ACC112 (cell line): ENCODE results near the gene MECR.
A peak's percentile ranks its signal among the peaks of the same experiment; 100 is the strongest.

Source experiments
- H2AFZ ChIP-seq: fragments of 200-600 bp; sonication (generic); one replicate; pipeline ENCODE4 v1.6.0; 2017; ENCODE audit warnings: antibody characterized with exemption, low read length; ENCODE audit not compliant: unreplicated experiment
- H3K27ac ChIP-seq: fragments of 200-600 bp; sonication (generic); 2 replicates; pipeline ENCODE4 v1.5.1; 2014; ENCODE audit warnings: low read depth, mild to moderate bottlenecking, antibody characterized with exemption, low read length, moderate library complexity
- H3K27me3 ChIP-seq: fragments of 200-600 bp; sonication (generic); 2 replicates; pipeline ENCODE4 v1.6.1; 2014; ENCODE audit warnings: mild to moderate bottlenecking, antibody characterized with exemption, low read length, moderate library complexity, mixed read lengths; ENCODE audit not compliant: insufficient read depth
- H3K36me3 ChIP-seq: fragments of 200-600 bp; sonication (generic); 2 replicates; pipeline ENCODE4 v1.6.1; 2016; ENCODE audit warnings: mild to moderate bottlenecking, antibody characterized with exemption, low read length, moderate library complexity, mixed read lengths; ENCODE audit not compliant: insufficient read depth
- H3K4me1 ChIP-seq: fragments of 200-600 bp; sonication (generic); one replicate; pipeline ENCODE4 v1.6.1; 2016; ENCODE audit warnings: low read length, mixed read lengths; ENCODE audit not compliant: insufficient read depth, unreplicated experiment, control insufficient read depth
- H3K4me3 ChIP-seq: fragments of 200-600 bp; sonication (generic); 2 replicates; pipeline ENCODE4 v1.5.1; 2014; ENCODE audit warnings: mild to moderate bottlenecking, low read depth, low read length
- H3K79me2 ChIP-seq: fragments of 200-600 bp; sonication (generic); one replicate; pipeline ENCODE4 v1.6.0; 2016; ENCODE audit warnings: low read length; ENCODE audit not compliant: control insufficient read depth, unreplicated experiment, insufficient read depth

MECR gene

GRCh38 chr1:29267321-29268070 lies 36.8 kb upstream of the MECR start:
- Histone ChIP-seq H2AFZ (no peak overlapping the region), H3K27me3 (0 out of 2 replicates have a peak, but pooled peaks cover 3% of the 10 kb centered on the region), H3K4me1 (peaks cover 18% of the 10 kb centered on the region), H3K36me3 (no peaks in the 10 kb centered on the region), H3K79me2 (no peaks in the 10 kb centered on the region), H3K27ac (no peak overlapping the region), H3K4me3 (no peak overlapping the region)

- H3K36me3 ChIP-seq, result no peaks in the 10 kb centered on the region
- no peaks in the 10 kb centered on the region for H3K79me2 ChIP-seq
- no peak overlapping the region for H3K27ac ChIP-seq
- H3K27me3 ChIP-seq, result 0 out of 2 replicates have a peak, but pooled peaks cover 3% of the 10 kb centered on the region
- no peak overlapping the region for H3K4me3 ChIP-seq
- H3K4me1 ChIP-seq, result peaks cover 14% of the 10 kb centered on the region
- H2AFZ ChIP-seq, result no peak overlapping the region
These were observed 36.2 kb upstream of the MECR start for GRCh38 chr1:29266912-29267311.

GRCh38 chr1:29264773-29265389 lies 34.1 kb upstream of the MECR start:
- Histone ChIP-seq H3K4me1 (peaks cover 3% of the 10 kb centered on the region), H3K27me3 (0 out of 2 replicates have a peak, but pooled peaks cover 3% of the 10 kb centered on the region), H3K79me2 (no peaks in the 10 kb centered on the region), H3K36me3 (no peaks in the 10 kb centered on the region), H3K27ac (no peak overlapping the region), H2AFZ (no peak overlapping the region), H3K4me3 (no peak overlapping the region)

GRCh38 chr1:29260531-29260930 lies 29.8 kb upstream of the MECR start:
- H3K27ac ChIP-seq, result no peak overlapping the region
- H2AFZ ChIP-seq, result no peak overlapping the region
- H3K79me2 ChIP-seq, result no peaks in the 10 kb centered on the region
- no peaks in the 10 kb centered on the region for H3K36me3 ChIP-seq
- H3K4me3 ChIP-seq, result no peak overlapping the region
- H3K27me3 ChIP-seq, result no peaks in the 10 kb centered on the region
- H3K4me1 ChIP-seq, result peaks cover 22% of the 10 kb centered on the region

DNA sequence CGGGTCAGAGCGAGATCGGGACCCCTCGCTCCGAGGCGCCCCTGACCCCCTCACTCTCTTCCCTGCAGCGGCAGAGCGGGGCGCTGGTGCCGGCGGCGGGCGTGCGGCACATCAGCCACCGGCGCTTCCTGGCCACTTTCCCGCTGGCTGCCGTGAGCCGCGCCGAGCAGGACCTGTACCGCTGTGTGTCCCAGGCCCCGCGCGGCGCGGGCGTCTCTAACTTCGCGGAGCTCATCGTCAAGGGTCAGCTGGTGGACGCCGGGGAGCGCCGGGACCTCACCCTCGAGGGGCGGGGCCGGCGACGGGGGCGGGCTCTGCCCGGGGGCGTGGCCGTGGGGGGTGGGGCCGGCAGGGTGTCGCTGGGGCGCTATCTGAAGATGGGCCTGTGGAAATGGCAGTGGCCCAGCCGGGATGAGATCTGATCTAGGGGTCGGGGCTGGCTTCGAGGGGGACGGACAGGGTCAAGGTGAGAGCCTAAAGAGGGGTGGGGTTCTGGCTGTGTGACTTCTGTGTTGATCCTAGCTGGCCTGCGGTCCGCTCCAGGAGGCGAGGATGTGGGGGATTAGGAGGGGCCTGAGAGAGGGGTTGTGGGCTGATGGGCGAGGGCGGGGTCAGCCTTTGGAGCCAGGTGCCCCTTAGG lies 29.2 kb upstream of the MECR start:
- no peaks in the 10 kb centered on the region for H3K36me3 ChIP-seq
- H3K4me3 ChIP-seq, result peak overlapping the region; percentile 72
- H3K4me1 ChIP-seq, result peaks cover 22% of the 10 kb centered on the region
- H3K27ac ChIP-seq, result no peak overlapping the region
- no peak overlapping the region for H2AFZ ChIP-seq
- no peaks in the 10 kb centered on the region for H3K27me3 ChIP-seq
- no peaks in the 10 kb centered on the region for H3K79me2 ChIP-seq

GRCh38 chr1:29258976-29259801 lies 28.5 kb upstream of the MECR start:
- Histone ChIP-seq H3K27me3 (no peaks in the 10 kb centered on the region), H2AFZ (no peak overlapping the region)

DNA sequence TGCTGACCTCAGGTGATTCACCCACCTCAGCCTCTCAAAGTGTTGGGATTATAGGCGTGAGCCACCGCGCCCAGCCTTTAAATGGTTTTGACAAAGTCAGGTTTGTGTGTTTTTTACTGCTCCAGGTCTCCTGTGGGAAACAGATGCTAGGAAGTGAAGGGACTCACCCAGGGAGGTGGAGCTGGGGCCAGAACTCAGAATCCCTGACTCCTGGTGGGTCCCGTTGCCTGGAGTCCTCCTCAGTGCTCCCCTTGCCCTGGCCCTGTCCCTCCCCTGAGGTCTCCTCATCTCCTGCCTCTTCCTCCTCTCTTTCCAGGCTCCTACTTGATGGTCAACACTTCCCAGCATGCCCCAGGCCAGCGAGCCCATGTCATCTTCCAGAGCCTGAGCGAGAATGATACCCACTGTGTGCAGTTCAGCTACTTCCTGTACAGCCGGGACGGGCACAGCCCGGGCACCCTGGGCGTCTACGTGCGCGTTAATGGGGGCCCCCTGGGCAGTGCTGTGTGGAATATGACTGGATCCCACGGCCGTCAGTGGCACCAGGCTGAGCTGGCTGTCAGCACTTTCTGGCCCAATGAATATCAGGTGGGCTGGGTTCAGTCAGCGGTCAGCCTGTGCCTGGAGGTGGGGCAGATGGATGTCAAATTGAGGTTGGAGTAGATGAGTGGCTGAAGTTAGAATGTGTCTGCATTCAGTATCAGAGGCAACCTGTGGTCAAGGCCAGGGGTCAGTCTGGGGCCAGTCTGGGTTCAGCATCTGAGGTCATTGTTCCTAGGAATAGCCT lies 27.6 kb upstream of the MECR start:
- H3K36me3 ChIP-seq, result no peaks in the 10 kb centered on the region
- no peak overlapping the region for H3K27ac ChIP-seq
- peaks cover 19% of the 10 kb centered on the region for H3K4me1 ChIP-seq
- no peaks in the 10 kb centered on the region for H3K27me3 ChIP-seq
- H3K4me3 ChIP-seq, result no peak overlapping the region
- H3K79me2 ChIP-seq, result no peaks in the 10 kb centered on the region
- no peak overlapping the region for H2AFZ ChIP-seq

More at GRCh38 chr1:29258976-29259801, 28.5 kb upstream of the MECR start:
- H3K36me3 ChIP-seq, result no peaks in the 10 kb centered on the region
- peak overlapping the region; percentile 72 for H3K4me3 ChIP-seq
- no peak overlapping the region for H3K27ac ChIP-seq
- H3K4me1 ChIP-seq, result peaks cover 19% of the 10 kb centered on the region
- H3K79me2 ChIP-seq, result no peaks in the 10 kb centered on the region

DNA sequence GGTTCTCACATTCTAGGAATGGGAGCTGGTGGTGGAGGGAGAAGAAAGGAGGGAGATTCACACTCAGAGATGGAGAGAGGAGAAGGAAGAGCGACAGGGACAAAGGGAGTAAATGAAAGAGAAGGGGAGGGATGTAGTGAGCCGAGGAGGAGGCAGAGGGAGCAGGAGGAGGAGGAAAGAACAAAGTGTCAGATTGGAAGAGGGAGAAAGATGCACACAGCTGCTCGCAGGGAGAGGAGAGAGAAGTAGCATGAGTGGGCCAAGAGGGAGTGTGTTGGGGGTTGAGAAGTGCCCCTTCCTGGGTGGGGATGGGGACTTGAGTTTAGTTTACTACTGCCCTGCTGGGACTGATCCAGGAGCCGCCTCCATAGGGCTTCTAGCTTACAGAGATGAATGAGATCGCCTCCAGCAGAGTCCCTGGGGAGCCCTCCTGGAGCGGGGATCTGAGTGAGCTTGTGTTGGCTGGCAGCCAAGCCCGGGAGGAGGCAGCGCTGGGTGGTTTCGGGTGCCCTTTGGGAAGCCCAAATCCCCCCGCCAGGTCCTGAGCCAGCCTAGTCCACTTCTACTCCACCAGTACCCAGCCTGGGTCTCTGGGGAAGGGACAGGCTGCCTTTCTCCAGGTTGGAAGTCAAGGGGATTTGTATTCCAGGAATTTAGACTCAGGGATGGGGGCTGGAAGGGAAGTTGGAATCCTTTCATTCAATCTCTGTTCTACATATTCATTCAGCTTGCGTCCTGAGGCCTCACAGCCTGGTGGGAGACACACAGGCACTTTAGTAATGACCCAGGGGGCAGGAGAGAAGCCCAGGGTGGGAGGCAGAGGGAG lies 26.5 kb upstream of the MECR start:
- Histone ChIP-seq H3K27ac (no peak overlapping the region), H3K36me3 (no peaks in the 10 kb centered on the region), H3K79me2 (no peaks in the 10 kb centered on the region), H2AFZ (no peak overlapping the region), H3K4me1 (peaks cover 19% of the 10 kb centered on the region), H3K27me3 (no peaks in the 10 kb centered on the region), H3K4me3 (no peak overlapping the region)

- H3K4me3 ChIP-seq, result no peak overlapping the region
- no peak overlapping the region for H3K27ac ChIP-seq
- no peak overlapping the region for H2AFZ ChIP-seq
- H3K79me2 ChIP-seq, result no peaks in the 10 kb centered on the region
- H3K27me3 ChIP-seq, result no peaks in the 10 kb centered on the region
- peaks cover 19% of the 10 kb centered on the region for H3K4me1 ChIP-seq
- H3K36me3 ChIP-seq, result no peaks in the 10 kb centered on the region
These were observed 25.7 kb upstream of the MECR start for GRCh38 chr1:29256394-29256793.
